Limb (tissue), 2 donors: ENCODE results near the gene UPP1.
A peak's percentile ranks its signal among the peaks of the same experiment; 100 is the strongest.

ENCODE experiments used
- DNase-seq, 2 donors: peaks; one replicate each; pipeline ENCODE4 v3.0.0-alpha.2; 2016; ENCODE audit errors: extremely low spot score in 2 of 2

Gene UPP1

DNA sequence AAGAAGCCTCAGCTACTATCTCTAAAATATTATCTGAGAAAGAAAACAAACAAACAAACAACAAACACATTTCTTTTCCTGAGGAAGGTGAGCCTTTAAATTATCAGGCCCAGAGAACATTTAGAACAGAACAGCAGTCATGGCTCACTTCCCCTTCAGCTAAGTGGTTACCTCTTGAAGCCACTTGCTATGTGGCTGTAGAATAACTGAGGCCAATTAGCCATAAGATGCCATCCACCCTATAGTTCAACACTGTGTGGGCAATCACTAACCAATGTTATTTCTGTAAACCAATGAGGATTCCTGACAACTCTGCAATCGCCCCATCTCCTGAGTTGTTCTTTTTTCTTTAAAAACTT is 3.7 kb upstream of the UPP1 start:
- DNase-seq, result no peak

DNA sequence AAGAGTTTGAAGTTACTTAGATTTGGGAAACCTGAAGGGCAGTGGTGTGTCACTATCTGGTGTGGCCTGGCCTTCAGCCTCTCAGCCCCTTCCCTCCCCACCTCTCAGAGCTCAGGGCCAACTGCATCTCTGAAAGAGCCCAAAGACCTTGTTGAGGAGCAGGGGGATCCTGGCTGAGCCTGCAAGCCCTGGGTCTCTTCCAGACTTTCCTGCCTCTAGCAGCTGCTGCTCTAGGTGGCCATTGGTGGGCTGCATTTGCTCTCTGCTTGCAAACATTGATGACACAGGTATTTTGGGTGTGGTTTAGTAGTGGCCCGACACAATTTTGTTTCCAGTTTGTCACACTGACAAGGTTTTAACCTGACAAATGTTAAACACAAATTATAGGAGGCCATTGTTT is 3.1 kb upstream of the UPP1 start:
- DNase-seq, result no peak

DNA sequence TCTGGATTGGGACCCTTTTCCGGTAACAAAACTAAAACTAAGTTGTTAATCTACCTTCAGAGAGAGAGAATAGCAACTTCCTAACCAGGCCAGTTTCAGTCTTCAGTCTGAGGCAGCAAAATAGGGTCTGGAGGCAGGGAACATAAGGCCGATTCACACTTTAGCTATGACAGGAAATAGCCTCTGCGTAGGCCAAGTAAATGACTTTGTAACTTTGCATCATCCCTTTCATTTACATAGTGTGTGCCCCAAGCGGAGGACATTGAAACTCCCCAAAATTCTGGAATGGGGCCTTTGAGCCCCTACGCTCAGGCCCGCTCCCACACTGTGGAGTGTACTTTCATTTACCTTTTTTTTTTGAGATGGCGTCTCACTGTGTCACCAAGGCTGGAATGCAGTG is 1.7 kb upstream of the UPP1 start:
- no peak for DNase-seq

DNA sequence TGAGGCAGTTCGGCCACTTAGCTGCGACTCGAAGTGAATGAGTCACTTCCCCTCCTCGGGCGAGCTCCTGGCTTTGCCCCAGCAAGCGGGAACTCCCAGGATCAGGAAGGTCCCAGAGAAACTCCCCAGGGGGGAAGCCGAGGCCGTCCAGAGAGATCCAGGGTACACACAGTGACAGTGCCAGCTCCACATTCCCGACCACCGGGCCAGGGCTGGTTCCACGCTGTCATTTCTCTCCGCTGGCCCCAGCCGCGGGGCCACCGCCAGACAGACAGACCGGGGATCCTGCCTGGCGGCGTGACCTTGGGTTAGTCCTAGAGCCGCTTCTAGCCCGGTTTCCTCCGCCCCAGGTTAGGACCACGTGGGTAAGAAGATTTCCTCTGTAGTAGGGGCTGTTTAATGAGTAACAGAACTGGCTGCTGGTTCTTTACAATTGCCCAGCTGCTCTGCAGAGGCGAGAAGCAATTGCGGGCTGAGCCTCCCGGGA is 463 bp upstream of the UPP1 start:
- peak; percentile 21 to 80 for DNase-seq

DNA sequence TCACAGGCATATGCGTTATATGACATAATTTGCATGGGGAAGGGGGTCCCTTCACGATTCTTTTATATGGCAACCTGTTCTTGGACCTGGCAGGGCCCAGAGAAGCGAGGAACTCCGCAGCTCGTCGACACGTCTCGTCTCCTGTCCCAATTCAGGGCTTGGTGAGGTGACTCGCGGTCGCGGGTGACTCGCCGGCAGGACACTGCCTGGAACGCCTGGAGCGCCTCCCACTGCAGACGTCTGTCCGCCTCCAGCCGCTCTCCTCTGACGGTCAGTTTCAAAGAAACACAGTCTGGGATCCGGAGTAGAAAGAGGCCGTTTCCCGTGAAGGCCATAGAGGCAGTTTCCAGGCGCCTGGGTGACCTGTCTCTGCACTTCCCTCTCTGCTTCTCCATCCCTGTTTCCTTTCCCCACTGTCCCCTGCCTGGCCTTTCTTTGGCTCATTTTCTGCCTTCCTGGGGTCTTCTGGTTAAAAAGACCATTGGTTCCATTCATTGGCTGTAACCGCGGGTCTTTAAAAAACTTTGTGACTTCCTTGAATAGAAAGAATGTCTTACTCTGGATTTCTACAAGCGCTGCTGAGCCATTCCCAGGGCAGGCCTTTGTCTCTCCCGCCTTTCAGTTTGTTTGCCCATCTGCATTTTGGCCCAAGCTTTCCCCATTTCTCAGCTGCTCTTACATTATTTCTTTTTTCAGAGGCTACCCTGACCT is 1.2 kb downstream of the UPP1 start:
- DNase-seq, result no peak

DNA sequence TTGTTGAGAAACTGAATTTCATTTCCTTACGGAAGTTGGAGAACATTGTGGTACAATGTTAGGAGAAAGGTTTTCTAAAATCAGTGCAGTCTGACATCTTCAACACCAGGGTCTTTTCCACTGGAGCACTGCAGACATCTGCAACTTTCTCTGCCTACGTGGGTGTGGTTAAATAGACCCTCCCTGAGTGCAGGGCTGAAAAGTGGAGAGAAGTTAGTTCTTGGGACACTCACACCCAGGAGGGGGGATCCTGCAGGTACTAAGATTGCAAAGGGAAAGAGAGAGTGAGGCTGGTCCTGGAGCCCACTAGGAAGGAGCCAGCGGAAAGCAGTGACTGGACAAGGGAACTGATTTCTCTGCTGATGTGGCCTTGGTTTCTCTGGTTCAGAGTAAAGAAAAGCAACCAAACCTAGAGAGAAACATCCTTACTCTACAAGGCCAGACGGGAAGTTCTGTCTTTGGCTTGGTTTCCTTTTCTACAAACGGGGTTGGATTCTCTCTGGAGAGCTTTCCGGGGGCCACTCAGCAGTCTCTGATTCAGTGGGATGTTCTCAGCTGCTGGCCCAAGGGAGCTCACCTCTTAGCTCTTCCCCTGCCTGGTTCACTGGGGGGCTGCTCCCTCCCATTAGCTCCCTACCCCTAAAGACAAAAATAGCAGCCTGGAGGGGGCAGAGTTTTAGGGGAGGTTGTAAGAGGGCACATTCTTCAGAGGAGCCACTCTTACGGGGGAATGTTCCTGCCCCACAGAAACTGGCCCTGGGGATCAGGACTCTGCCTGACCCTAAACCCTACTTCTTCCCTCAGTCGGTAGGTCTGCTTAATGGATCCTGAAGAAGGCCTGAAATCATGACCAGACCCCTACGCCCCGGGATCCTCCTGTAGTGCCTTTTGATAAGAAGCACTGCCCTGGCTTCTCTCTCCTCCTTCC is 2.7 kb downstream of the UPP1 start:
- DNase-seq, result no peak

DNA sequence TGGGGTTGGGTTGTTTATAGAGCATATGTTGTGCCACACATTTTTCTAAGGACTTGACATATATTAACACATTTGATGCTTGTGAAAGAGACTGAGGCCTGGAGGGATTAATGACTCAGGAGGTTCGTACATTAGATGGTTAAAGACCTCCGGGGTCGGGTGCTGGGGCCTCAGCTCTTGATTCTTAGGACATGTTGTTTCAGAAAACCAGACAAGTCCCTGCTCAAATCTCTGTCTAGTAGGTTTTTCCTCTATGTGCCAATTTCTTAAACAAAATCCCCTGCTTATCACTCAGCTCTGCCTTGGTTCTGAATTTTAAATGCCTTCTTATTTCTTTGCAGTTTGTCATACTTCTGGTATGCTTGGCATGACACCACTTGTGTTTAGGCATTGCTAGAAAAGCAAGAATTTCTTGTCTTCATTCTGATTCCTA is 5.8 kb downstream of the UPP1 start:
- no peak for DNase-seq

DNA sequence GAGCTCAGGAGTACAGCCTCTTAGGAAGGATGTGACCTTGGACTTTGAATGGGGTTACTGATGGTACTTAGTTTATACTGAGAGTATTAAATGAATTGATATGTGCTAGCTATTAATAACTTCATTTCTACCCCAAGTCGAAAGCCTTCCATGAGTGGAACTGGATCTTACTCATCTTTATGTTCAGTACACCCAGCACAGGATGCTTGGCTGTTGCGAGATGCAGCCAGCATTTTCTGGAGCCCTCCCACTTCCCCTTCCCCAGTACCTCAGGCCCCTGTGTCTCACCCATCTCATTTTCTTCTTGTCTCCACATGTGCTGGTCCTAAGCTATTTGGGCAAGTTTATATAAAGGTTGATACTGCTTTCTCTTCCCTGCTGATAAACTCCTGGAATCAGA is 7.2 kb downstream of the UPP1 start:
- DNase-seq, result no peak

DNA sequence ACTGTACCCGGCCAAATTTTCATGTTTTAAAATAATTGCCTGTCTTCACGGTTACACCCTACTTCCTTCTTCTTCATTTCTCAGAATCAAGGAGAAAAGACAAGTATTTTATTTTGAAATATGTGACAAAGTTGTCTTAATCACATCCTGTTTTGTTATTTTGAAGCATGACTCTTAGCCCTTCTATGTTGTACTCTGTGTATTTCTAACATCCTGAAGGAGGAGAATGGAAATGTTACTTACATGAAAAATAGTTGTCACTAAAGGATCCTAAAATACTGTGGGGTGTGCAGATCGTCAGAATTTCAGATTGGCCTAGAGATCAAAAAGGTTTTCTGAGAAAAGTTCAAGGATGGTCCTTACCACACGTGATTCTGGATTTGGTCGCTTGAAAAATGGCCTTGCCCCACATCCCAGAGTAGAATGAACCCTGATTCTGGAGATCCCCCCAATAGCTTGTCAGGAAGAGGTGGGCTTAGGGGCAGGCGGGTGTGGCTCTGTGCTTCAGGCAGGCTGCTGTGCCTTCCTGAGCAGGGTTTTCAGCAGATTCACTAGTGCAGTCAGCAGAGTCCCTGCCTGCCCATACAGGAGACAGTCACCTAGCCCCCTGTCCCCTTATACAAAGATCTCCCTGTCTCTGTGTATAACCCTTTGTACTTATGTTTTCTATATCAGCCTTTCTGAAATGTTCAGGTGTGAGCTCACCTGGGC is 8.6 kb downstream of the UPP1 start:
- DNase-seq, result no peak

DNA sequence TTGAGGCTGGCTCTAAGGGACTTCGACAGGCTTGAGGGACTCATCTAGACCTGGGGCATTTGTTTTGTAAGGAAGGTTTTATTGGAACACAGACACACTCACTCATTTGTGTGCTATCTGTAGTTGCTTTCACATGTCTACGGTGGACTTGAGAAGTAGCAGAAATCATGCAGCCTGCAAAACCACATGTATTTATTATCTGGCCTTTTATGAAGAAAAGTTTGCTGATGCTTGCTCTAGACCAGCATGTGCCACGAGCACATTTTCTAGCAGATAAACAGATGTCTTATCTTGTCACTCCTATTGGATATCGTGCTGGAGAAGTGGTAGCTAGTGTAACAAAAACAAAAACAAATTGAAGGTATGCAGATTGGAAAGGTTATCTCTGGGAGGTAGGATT is 9.8 kb downstream of the UPP1 start:
- no peak for DNase-seq

DNA sequence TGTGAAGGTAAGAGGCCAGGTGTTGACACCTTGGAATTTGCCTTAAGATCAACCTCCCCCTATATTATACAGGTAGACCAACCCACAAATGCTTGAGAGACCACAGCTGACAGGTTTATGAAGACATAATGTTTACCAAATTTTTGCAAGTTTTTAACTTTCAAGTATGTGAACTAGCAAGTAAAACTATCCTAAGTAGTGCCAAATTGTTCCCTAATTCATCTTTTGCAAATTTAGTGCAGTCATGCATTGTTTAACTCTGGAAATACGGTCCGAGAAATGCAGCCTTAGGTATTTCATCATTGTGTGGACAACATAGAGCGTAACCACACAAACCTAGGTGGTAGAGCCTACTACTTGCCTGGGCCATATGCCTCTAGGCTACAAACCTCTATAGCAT is 10.7 kb downstream of the UPP1 start:
- no peak for DNase-seq

DNA sequence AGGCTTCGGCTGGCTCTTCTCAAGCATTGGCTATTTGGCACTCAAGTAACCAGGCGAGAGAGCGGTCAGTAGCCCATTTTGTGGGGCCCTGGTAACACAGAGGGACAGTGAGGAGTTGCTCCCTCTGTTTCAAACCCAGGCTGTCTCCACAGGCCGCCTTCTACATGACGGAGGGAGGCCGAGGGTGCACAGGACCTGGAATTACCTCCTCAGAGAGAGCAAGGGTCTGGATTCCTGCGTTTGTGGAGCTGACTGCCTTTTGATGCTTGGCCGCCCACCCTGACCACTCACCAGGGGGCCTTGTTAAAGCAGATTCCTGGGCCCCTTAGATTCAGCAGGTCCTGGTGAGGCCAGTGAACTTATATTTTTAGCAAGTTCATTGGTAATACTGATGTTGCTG is 12.3 kb downstream of the UPP1 start:
- DNase-seq, result no peak

DNA sequence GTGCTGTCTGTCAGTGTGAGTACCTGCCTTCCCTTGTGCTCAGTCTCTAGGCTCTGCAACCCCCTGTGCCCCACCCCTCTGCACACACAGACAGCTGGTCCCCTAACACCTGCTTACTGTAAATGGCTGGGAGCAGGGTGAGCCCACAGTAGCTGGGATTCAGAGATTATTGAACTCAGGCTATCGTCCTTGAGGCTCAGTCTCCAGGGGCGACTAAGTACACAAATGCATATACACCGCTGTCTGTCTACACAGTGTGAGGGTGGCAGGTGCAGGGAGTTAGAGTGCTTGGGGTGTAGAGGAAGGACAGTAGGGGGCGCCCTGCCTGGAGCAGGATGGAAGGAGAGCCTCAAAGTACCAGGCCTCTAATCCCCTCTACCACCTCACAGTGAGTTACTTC is 12.9 kb downstream of the UPP1 start:
- DNase-seq, result no peak

DNA sequence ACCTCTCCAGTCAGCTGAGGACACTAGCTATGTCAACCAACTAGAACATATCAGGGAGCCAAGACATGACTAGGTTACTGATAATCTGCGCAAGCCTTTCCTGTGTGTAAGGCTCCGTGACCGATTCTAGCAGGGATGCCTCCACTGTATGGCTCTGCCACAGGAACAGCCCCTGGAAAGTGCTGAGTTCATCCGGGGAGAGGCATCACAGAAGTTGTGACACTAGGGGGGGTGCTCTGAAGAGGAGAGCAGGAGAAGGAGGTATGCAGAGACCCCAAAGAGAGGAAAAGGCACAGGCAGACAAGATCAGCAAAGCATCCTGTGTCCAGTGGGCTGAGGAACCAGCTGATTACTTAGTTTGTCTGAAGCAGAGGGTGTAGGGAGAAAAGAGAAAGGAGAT is 13.5 kb downstream of the UPP1 start:
- no peak for DNase-seq

DNA sequence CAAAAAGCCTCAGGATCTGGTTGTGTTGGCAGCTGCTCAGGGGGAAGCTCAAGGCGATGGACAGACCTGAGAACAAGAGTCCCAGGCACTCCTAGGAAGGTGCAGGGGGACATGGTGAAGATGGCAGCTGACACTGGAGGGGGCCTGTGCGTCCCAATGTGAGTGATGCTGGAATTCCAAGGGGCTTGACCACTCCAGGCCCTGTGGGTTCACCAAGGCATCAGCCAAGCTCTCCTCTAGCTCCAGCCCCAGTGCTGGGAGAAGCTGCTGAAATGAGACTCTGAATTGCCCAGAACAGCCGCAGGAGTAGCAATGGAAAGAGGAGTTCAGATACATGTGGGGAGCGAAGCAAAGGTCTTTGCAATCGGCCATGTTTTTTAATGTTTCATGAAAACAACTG is 16.0 kb downstream of the UPP1 start:
- DNase-seq, result no peak

DNA sequence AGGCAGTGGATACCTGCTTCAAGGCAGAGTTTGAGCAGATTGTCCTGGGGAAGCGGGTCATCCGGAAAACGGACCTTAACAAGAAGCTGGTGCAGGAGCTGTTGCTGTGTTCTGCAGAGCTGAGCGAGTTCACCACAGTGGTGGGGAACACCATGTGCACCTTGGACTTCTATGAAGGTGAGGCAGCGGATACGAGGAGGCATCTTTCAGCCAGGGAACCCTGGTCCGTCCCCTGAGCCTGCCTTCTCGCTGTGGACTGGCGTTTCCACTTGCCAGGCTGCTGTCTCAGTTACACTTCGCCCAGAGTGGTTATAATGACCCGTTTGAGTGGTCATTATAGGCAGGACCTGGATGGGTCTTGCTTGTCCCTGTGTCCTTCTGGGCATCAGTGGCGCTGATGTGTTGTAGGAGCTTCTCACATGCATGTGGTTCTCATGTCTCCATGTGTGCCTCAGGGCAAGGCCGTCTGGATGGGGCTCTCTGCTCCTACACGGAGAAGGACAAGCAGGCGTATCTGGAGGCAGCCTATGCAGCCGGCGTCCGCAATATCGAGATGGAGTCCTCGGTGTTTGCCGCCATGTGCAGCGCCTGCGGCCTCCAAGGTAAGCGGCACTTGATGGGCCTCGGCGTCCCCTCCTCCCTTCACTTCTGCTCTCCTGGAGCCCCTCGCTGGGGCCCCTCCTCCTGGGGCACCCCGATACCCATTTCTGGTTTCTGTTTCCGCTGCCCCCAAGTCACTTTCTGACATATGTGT is 18.0 kb downstream of the UPP1 start:
- no peak for DNase-seq

DNA sequence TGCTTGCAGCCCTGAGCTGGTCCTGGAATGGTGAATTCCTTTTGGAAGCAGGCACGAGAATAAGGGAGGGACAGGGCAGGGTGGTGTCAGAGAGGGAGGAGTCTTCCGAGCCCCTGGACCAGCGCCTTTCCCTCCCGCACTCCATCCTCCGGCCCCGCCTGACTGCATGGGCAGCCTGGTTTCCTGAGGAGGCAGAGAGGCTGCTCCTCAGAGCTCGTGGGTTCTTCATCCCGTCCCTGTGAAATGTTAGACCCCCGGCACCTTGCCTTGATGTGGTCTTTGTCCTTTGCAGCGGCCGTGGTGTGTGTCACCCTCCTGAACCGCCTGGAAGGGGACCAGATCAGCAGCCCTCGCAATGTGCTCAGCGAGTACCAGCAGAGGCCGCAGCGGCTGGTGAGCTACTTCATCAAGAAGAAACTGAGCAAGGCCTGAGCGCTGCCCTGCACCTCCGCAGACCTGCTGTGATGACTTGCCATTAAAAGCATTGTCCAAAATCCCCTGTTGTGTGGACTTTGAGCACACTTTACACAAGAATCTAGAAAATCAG is 18.9 kb downstream of the UPP1 start:
- no peak for DNase-seq

DNA sequence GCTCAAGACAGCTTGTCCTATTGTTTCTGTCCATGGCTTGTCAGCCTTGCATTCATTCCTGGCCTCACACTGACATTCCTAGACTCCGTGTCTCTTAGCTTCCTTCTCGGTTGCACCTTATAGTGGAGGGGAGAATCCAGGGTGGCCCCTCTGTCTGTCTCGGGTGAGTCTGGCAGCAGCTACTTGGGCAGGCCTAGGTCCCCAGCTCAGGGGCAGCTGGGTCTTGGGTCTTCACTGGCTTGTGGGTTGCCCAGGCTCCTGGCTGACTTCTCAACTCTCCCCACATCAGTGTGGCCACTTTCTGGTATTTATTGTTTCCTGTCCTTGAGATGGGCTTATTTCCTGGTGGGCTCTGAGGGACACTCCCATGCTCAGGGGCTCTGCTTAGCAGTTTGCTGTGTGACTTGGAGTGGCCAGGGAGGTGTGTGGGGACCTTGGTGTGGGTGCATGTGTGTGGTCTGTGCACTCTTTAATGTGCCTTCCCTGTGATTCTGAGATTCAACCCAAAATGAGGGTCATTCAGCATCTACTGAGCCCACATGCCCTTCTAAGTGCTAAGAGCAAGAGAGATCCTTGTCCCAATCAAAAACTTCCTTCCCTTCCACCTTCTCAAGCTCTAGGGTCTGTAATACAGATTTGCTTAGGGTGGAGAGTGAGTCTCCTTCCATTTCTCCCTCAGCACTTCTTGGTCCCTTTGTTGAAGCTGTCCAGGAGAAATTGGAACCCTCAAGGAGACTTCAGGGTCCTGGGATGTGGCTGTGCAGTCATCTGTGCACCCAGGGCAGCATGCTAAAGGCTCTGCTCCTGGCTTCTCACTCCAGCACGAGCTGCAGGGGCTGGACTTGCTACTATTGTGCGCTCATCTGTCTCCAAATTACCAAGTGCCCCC is 20.1 kb downstream of the UPP1 start:
- DNase-seq, result no peak

DNA sequence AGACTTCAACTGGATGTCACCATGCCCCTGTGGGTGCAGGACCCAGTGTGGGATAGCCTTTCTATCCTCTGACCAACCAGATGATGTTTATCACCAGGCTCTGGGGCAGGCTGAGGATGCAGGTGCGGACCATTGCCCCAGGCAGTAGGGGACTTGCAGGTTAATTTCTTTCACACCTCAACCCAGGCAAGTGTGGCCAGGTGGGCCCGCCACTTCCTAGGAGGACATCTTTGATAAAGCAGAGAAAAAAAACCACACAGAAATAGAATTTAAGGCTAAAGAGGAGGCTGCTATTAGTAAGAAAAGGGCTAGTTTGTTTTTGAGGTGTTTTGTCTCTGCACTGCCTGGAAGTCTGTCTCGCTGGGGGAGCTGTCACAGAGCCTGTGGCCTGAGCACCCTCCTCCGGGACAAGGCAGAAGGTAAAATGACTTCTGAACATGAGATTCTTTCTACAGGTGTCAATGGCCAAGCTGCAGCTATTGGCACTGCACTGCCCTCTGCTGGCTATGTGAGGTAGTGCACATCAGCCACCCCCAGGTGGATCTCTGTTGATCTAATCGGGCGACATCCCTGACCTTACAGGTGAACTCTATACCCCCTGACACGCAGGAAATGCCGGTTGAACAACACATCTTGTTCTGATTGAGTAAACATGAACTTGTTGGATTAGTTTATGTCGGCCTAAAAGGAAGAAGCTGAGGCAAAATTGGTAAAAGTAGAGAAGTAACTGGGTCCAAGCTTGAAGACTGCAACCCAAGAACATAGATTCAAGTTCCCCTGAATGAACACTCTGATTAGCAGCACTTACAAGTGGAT is 21.0 kb downstream of the UPP1 start:
- peak in 1 of 2 donors; percentile 81 for DNase-seq
